Measurements from ENCODE around the gene NDUFA11. TPM values are rescaled to one million over a fixed set of nuclear protein-coding genes. Genes with fewer than 3 reads are reported as not detected.
A peak's percentile ranks its signal among the peaks of the same experiment; 100 is the strongest.
"Not testable (repeated sequence)": the region's sequence is repeated elsewhere in the genome, so short reads cannot be mapped to it uniquely, and the experiment has no call there.

The NDUFA11 gene
- total RNA-seq, 1 donor from 2014 or later: 558 TPM

- peak; percentile 74 for DNase-seq
- intact Hi-C loops (cut with micrococcal nuclease): no loop called here
- ATAC-seq: peak; percentile 78
Measured at GRCh38 chr19:5893907-5894703, 9.5 kb downstream of the NDUFA11 start.

- intact Hi-C loops (cut with micrococcal nuclease): no loop called here
- no peak for ATAC-seq
- DNase-seq: no peak
Measured at GRCh38 chr19:5893296-5893903, 10.2 kb downstream of the NDUFA11 start.

- no peak for DNase-seq
- ATAC-seq: no peak
- intact Hi-C loops (cut with micrococcal nuclease): no loop called here
Measured at GRCh38 chr19:5892772-5893275, 10.8 kb downstream of the NDUFA11 start.

GRCh38 chr19:5891938-5892771, 11.4 kb downstream of the NDUFA11 start:
- DNase-seq: peak; percentile 72
- intact Hi-C loops (cut with micrococcal nuclease): no loop called here
- ATAC-seq: peak; percentile 47

GRCh38 chr19:5891572-5891937, 12.0 kb downstream of the NDUFA11 start:
- DNase-seq (no peak), ATAC-seq (no peak)
- intact Hi-C loops (cut with micrococcal nuclease): no loop called here

- DNase-seq (no peak), ATAC-seq (no peak)
- intact Hi-C loops (cut with micrococcal nuclease): no loop called here
Measured at GRCh38 chr19:5890099-5890498, 13.5 kb downstream of the NDUFA11 start.

GRCh38 chr19:5889288-5889971, 14.2 kb downstream of the NDUFA11 start:
- no peak for ATAC-seq
- intact Hi-C loops (cut with micrococcal nuclease): no loop called here

GRCh38 chr19:5884065-5884811, 19.4 kb downstream of the NDUFA11 start:
- intact Hi-C loops (cut with micrococcal nuclease): not testable (repeated sequence)

More at GRCh38 chr19:5889288-5889971, 14.2 kb downstream of the NDUFA11 start:
- DNase-seq: no peak

GRCh38 chr19:5883157-5883873, 20.3 kb downstream of the NDUFA11 start:
- intact Hi-C loops (cut with micrococcal nuclease); ATAC-seq; DNase-seq: not testable (repeated sequence)

More at GRCh38 chr19:5884065-5884811, 19.4 kb downstream of the NDUFA11 start:
- DNase-seq, ATAC-seq: not testable (repeated sequence)

- intact Hi-C loops (cut with micrococcal nuclease): no loop called here
- DNase-seq (no peak), ATAC-seq (no peak)
Measured at GRCh38 chr19:5882421-5882968, 21.1 kb downstream of the NDUFA11 start.

- ATAC-seq (no peak), DNase-seq (no peak)
- intact Hi-C loops (cut with micrococcal nuclease): no loop called here
Measured at GRCh38 chr19:5881543-5882299, 21.9 kb downstream of the NDUFA11 start.

- ATAC-seq (peak; percentile 96), DNase-seq (peak; percentile 86)
- intact Hi-C loops (cut with micrococcal nuclease): no loop called here
Measured at GRCh38 chr19:5880604-5881078, 22.9 kb downstream of the NDUFA11 start.

GRCh38 chr19:5880196-5880595, 23.4 kb downstream of the NDUFA11 start:
- ATAC-seq (peak; percentile 10), DNase-seq (no peak)
- intact Hi-C loops (cut with micrococcal nuclease): no loop called here

GRCh38 chr19:5877882-5878281, 25.7 kb downstream of the NDUFA11 start:
- no peak for ATAC-seq
- no peak for DNase-seq
- intact Hi-C loops (cut with micrococcal nuclease): no loop called here

GRCh38 chr19:5877427-5877826, 26.2 kb downstream of the NDUFA11 start:
- ATAC-seq: no peak
- intact Hi-C loops (cut with micrococcal nuclease): no loop called here
- no peak for DNase-seq

- DNase-seq; ATAC-seq; intact Hi-C loops (cut with micrococcal nuclease): not testable (repeated sequence)
Measured at GRCh38 chr19:5874496-5874895, 29.1 kb downstream of the NDUFA11 start.

Measured in left ventricle myocardium superior (tissue), 1 donor.